NCI-H1417 (cell line): ENCODE data around the gene DSCAML1.

Experiments used
- DNase-seq, 3 experiments: peaks; one replicate each; lab custom pipeline; 2025; lab: John Stamatoyannopoulos, UW

DSCAML1 gene

DNA sequence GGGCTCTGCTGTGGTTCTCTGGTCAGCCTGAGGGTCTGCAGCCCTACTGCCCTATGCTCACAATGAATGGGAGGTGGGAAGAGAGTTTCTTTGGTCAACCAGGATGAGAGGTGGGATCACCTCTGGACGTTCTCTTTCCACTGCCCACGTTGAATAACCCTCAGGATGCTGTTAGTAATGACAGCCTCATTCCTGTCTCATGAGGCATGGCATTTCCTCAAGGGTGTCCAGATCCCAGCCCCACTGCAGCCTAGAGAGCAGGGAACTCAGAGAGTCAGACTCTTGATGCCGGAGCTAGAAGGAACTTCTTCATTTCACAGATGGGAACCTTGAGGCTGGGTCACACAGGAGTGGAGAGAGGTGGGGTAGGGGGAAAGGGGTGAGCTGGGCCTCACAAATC lies 273.3 kb downstream of the DSCAML1 start:
- no peak for DNase-seq

DNA sequence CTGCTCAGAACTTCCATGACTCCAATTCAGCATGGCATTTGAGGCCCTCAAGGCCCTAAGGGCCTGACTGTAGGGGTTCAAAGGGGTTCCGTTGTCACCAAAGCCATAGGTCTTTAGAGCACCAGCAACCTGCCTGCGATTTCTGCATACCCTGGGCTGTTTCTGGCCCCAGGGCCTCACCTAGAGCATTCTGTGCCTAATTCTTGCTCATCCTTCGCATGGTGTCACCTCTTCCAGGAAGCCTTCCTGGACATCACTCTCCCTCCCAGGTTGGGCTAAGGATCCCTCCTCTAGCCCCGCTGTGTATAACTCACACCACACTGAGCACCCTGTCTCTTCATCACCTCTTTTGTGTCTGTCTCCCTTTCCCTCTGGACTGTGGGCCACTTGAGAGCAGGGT lies 275.0 kb downstream of the DSCAML1 start:
- DNase-seq = no peak

DNA sequence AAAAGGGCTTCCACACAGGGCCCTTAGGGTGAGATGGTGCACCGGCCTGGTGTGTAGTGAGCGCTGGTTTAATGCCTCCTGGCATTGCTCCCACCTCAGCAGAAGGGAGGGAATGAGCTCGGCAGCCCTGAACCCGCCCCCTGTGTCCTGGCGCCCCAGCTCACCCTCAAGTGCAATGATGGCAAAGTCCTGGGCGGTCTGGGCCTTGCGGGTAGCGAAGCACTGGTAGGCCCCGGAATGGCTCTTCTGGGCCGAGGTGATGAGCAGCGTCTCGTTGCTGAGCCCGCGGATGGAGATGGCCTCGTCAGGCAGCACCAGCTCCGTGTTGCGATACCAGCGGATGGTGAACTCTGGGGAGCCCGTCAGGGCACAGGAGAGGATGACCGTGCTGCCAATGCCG lies 276.1 kb downstream of the DSCAML1 start:
- no peak for DNase-seq

DNA sequence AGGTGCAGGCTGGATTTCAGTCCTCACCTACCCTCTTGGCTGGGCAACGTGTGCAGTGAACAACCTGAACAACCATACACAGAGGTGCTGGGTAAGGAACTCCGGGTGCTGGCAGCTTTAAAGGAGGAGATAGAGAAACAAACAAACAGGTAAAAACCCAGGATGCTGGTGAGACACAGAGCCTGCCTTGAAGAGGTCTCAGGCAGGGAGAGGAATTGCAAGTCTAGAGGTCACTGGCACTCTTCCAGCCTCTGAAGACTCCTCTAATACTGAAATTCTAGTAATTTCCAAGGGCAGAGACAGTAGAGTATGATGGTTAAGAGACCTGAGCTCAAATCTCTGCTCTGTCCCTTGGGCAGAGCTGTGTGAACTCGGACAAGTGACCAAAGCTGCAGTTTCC lies 276.8 kb downstream of the DSCAML1 start:
- DNase-seq = no peak

DNA sequence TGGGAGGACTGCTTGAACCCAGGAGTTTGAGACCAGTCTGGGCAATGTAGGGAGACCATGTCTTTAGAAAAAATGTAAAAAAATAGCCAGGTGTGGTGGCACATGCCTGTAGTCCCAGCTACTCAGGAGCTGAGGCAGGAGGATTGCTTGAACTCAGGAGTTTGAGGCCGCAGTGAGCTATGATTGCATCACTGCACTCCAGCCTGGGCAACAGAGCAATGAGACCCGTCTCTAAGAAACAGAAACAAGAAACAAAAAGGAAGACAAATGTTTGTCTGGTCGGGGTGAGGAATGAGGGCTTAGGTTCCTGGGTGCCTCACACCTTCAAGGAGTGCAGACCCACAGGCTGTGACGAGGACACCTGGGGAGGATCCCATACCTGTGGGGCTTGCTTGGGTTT lies 277.4 kb downstream of the DSCAML1 start:
- no peak for DNase-seq

DNA sequence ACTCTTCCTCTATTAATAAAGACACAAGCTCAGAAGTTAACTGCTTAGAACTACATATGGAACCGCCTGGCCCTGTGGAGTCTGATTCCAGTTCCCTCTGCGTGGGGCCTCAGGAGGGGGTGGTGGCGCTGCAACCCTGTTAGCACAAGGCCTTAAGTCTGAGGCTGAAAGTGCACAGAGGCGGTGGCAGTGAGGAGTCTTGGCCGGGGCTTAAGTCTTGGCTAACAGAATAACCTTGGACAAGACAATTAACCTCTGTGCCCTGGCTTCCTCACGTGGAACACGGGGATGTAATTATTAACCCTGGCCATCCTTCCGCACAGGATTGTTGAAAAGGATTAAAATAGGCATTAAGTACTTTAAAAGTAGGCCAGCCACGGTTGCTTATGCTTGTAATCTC lies 277.8 kb downstream of the DSCAML1 start:
- no peak for DNase-seq

DNA sequence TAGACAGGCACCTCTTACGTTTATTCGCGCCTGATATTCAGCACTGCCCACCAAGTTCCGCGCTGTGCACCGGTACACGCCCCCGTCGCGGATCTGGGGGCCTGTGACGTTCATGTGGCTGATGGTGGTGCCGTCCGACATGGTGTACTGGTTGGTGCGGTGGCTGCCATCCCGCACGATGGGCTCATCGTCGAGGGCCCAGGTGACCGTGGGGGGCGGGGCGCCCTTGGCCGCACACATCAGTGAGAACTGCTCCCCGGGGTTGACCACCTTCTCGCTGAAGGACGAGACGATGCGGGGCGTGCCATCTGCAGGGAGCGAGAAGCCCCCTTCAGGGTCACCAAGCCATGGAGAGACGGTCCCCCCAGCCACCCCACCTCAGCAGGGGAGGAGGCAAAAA lies 278.6 kb downstream of the DSCAML1 start:
- no peak for DNase-seq

DNA sequence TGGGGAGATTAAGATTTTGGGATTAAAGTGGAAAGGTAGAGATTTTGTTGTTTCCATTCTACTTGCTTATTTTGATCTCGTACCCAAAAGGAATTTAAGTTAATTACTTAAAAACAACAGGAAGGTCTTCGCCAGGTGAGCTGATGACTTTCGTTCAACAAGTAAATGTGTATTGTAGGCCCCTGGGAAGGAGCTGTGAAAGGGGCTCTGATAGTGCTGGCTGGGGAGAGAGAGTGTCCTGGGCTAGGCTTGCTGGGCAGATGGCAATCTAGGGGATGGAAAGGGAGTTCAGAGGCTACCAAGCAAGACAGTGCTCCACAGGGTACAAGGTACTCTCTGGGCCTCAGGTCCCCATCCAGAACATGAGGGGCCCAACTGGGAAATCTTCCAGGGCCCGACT lies 279.9 kb downstream of the DSCAML1 start:
- no peak for DNase-seq

DNA sequence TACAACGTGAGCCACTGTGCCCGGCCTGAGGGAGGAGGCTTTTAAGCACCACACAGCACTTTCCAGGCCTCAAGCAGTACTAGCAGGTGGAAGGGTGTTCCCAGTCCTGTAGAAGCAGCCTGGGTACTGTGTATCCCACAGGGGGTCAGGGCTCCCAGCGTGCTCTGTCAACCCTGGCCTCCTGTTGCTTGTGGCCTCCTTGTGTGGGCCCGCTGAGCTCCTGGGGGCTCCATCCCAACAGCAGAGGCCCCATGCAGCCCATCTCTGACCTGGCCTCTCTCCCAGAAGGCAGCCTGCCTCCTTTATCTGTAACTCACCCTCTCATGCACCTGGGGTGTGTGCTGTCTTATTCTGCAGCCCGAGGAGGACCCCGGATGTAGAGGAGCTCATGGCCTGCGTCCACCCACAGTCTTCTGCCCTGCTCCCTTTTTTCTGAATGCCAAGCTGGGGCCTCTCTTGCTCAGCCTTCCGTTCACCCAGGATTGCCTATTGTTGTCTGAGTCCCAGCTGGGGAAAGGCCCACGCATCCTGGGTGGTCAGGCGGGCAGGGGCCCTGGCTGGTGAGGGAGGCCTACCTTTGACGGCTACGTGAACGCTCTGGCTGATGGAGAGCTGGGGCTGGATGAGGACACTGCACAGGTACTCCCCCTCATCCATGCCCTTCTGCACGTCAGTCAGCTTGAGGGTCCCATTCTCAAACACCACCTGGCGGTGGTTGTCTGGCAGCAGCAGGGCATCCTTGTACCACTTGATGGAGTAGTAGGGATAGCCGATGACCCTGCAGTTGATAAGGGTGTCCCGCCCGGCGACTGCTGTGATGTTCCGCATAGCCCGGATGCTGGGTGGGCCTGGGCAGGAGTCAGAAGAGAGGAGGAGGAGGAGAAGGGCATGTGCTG lies 280.9 kb downstream of the DSCAML1 start:
- DNase-seq = no peak

DNA sequence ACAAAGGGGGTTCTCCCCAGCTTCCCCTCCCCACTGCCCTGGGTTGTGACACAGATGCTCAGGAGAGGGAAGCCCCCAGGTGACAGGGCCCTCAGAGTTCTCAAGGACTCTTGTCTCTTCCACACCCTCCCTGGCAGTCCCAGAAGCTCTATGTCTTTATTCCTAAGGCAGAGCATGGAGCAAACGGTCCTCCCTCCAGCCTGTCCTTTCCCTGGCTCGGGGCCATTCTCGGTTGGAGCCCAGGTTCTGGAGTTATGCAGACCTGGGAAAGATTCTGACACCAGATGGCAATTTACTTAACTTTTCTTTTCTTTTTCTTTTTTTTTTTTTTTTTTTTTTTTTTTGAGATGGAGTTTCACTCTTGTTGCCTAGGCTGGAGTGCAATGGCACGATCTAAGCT lies 282.8 kb downstream of the DSCAML1 start:
- DNase-seq = no peak

DNA sequence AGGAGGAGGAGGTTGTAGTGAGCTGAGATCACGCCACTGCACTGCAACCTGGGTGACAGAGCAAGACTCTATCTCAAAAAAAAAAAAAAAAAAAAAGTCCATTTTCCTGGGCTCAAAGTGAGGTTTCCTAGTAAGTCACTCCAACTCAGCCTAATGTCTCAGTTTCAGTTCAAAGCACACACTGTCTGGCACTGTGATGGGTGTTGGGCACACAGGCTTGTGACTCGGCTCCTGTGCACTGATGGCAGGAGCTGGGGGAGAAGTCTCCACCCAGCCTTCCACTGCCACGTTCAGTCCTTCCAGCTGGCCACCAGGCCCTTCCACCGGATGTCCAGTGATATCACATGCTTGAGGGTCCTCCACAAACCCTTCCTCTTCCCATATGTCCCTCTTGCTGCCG lies 283.4 kb downstream of the DSCAML1 start:
- no peak for DNase-seq

DNA sequence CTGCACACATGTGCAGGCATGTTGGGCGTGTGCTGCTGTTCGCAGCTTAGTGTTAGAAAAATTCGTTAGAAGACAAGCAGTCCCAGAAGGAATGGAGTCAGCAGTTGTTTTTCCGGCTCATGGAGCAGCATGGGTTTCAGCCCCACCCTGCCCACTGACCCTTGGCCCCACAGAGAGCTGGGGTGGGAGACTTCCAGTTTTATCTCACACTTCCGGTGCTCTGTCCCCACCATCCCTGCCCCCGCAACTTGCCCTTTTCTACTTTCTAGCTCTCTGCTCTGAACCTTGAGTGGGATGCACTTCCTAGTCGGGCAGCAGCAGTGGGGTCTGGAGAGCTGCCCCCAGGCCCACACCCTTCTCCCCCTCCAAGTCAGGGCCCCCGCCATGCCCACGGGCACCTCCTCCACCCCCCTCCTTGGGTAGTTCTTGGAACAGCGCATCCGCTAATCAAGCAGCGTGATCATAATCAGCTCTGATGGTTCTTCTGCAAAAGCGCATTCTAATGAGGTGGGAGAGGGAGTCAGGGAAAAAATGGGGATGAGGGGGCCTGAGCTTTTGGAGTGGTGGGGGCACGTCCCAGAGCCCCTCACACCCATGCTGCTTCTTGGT lies 285.0 kb downstream of the DSCAML1 start:
- DNase-seq = peak in 1 of 3 experiments; percentile 63

DNA sequence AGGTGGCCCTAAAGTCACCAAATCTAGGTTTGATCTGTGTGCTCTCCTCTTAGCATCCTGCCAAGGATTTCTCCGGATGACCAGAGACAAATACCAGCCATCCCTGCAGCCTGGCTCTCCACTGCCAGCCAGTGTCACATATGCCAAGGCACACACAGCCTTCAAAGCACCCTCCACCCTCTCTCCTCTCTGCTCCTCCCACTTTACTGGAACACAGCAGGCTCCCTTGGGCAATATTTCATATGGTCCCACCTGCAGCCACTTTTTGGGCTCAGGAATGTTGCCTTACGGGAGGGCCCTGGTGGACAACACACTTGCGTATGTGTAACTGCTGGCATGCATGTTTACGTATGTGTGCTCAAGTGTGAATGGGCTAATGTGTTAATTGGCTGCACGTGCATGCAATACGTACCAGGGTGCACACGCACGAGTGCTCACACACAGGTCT lies 285.5 kb downstream of the DSCAML1 start:
- peak in 1 of 3 experiments; percentile 52 for DNase-seq

DNA sequence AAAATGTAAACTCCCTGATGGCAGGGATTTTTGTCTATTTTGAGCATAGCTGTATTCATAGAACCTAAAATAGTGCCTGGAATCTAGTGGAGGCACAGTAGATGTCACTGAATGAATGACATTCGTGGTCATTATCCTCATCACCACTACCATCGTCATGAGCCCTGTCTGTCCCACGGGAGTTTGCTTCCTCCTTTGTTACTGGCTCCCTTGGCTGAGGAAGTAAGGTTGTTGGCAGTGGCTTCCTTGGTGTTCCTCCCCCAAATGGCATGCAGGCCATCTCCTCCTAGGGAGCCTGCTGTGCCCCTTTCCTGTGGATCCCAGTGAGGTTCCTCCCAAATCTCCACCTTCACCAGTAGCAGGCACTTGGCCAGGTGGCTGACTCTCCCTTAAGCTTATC lies 286.4 kb downstream of the DSCAML1 start:
- no peak for DNase-seq

DNA sequence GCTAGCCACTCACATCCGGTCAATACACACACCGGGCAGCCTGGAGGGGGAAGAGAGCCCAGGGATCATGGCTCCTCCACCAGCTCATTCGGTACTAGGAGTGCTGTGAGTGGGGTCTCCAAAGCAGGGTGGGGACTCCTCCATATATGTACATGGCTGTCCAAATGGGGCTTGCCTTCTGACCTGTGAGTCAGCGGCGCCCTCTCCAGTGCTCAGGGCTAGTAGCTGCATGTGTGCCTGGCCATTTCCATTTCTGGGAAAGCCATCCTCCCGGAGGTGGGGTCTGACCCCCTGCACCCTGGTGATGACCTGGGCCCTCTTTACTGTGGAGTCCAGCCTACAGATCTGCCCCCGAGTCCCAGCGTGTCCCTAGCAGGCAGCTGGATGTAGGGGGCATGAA lies 287.5 kb downstream of the DSCAML1 start:
- no peak for DNase-seq

DNA sequence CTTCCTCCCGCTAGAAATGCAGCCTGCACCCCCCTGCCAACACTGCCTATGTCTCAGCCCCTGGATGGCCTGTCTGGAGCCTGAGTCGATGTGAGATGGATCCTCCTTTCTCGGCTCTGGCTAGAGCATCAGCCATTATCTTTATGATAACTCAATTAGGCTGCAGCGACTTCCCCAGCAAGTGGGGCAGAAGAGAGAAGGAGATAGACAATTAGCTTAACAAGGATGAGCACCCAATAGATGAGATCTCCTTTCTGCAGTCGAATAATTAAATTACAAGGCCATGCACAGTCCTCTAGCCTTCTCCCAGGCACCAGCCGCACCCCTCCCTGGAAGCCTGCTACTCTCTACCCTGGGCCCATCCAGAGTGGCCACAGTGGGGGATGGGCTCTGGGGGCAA lies 290.0 kb downstream of the DSCAML1 start:
- no peak for DNase-seq

DNA sequence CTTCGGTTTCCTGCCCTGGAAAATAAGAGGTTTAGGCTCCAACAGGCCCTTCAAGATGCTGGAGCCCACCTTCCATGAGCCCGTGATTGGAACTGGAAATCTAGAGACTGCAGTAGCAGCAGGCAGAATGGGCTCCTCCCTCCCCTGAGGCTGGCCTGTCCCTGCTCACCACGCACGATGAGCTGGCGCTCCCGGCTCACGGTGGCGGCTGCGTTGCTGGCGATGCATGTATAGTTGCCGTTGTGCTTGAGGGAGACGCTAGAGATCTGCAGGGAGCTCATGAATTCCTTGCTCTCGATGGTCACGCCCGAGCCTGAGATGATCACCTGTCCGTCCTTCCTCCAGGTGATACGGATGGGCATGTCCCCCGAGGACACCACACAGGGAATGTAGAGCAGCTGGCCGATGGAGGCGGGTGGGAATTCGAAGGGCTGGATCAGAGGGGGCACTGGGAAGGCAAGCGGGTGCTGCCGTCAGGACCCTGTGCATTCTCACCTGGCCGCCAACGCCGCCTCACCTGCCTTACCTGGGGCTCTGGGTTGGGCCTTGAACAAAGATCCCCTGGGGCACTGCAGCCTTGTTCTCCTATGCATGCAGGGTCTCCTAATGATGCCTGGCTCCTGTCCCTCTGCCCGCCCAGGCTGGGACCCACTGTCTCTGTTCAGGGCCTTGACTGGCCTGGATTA lies 291.6 kb downstream of the DSCAML1 start:
- no peak for DNase-seq

DNA sequence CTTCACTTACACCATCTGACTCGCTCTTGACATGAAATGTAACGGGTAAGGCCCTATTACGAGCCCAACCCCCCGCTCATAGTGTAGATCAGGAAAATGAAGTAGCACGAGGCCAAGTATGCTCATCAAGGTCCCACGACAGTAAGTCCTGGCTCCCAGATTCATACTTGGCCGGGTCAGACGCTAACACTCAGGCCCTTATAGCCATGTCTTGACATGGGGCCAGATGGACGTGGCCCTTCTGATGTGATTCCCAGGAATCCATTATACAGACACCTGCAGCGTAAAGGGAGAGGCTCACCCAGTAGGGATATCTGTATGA lies 294.3 kb downstream of the DSCAML1 start:
- DNase-seq = no peak

DNA sequence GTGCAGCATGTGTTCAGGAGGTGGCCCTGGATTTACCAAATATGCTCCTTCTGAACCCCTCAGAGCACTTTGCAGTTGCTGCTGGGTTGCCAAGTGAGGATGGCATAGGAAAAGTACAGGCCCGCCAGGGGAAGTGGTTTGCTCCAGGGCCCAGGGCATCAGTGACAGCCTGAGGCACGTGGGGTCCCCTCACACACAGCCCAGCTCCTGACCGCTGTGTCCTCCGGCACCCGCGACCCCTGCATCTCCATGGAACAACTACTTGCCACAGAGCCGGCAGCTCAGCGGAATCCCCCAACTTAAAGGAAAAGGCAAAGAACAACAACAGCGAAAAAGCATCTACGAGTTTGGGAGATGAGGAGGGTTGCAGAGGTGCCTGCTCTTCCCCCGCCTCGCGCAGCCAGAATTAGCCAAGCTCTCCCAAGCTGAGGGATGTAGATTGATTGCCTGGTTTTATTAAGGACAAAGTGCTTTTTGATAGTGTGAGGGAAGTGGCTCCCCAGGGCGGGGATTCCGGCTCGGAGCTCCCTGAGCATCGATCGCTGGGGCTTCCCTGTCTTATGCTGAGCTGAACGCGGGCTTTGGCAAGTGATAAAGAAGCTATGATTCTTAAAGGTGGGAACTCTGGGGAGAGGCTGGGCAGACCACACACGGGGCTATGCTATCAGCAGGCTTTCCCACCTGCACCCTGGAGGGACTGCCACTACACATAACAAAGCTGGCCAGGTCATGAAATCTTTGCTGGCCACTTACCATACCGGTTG lies 294.8 kb downstream of the DSCAML1 start:
- DNase-seq = peak in 2 of 3 experiments; percentile 65 to 73

DNA sequence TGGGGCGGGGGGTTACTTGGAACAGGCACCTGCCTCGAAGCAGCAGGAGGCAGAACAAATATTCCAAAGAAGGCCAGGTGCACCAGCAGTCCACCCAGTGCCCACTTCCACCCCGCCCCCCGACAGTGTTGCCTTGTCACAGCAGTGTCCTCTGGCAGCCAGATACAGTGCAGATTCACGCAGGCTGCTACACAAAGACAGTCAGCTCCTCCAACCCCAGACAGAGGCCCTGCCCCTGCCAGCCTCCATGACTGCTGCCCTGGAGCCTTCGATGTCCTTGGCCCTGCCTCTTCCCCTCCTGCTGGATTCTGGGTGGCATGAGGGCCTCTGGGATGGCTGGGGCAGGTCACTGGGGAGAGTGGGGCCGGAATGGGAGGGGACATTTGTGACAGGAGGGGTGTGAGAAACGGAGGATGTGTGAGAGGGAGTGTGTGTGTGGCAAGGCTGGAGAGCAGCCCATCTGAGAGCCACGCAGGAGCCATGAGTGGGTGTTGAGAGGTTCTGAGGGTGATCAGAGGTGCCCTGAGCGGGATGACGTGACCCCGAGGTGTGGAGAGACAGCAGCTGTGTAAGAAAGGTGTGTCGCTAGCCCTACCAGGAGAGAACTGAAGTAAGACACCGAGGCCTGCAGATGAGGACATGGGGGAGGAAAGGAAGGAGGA lies 295.6 kb downstream of the DSCAML1 start:
- peak; percentile 76 to 99 (median 98) for DNase-seq

DNA sequence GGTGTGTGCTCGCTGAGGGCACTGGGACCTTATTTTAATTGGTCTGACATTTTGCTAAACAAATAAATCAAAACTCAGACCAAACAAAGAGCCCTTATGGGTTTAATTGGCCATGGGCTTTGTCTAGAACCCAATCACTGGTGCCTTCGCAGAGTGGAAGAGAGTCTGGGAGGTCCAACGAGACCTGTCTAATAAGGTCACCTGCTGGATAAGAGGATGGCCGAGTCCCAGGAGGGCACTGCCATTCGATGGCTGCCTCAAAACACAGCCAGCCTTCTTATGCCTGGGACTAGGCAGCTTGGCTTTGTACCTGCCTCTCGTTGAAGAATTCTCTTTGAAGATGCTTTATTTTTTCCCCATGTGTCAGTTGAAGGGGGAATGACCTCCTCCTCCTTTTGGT lies 298.2 kb downstream of the DSCAML1 start:
- DNase-seq = peak; percentile 72 to 96 (median 95)
